ENCODE data around the gene SLC6A3.

Gene SLC6A3

DNA sequence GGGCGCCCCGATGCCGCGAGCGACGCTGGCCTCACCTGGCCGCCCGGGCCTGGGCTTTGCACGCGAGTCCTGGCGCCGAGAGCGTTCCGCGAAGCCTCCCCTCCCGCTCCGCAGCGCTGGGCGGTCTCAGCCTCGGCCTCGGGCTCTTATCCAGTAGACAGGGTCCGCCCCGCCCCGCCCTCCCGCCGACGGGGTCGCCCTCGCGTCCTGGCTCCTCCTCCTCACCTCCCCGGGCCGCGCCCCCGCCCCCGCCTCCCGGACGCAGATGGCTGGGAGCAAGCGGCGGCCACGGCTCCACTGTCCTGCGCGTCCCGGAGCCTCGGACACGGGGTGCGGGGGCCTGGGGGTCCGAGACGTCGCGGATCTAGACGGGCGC, at the start of gene SLC6A3:
Gene SLC6A3 (minus strand): TSS at position 128 of the 376 bp plus-strand sequence. CDS start 2,243 bp downstream, outside the sequence.
- peak in 1 of 2 donors; percentile 6 for DNase-seq (ENCODE audit: low read depth in 2 of 2, low spot score in 1 of 2)

DNA sequence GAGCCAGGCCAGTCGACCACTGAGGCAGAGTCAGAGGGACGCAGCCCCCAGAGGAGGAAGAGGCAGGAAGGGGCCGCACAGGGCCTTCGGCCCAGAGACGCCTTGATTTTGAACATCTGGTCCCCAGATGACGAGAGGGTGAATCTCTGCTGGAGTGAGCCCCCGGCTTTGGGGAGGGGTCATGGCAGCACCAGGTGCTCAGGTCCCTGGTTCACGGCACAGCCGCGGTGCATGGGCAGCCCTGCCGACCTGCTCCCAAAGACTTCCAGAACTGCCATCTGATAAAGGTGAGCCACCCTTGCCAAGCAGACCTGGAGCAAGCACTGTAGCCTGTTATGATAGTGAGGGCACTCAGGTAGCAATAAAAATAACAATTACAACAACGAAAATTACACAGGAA, 48.7 kb upstream of the SLC6A3 start:
- no peak for DNase-seq (ENCODE audit: low read depth in 2 of 2, low spot score in 1 of 2)

DNA sequence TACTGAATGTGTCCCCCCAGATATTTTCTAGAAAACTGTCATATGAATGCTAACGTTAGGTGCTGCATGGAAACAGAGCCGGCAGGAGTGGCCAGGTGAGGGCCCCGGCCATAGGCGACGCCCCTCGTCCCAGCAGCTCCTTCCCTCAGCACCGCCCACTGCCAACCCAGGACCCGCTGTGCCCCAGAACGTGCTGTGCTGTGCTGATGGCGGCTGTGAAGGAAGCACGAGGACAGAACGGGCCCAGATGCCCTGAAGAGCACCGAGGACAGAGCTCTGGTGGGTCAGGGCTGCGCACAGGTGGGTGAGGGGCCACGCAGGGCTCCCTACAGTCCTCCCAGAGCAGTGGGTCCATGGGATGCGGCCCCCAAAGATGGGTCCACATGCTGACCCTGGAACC, 48.2 kb upstream of the SLC6A3 start:
- no peak for DNase-seq (ENCODE audit: low read depth in 2 of 2, low spot score in 1 of 2)

DNA sequence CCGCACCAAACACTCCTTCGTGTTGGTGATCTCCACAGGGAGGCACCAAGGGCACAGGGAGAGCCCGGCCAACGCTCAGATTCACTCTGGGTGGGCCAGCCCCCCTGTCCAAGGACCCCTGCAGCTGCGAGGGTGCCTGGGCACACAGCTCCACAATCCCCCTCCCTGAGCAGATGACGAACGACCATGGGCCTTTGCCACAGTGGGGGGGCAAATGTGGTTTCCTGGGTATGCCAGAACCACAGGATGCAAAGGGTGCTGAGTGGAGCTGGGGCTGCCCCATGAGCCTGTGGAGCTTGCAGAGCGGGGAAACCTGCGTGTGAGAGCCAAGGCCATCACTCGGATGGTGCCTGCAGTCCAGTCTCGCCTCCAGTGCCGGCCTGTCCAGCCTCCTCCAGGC, 47.5 kb upstream of the SLC6A3 start:
- DNase-seq (ENCODE audit: low read depth in 2 of 2, low spot score in 1 of 2) = no peak

DNA sequence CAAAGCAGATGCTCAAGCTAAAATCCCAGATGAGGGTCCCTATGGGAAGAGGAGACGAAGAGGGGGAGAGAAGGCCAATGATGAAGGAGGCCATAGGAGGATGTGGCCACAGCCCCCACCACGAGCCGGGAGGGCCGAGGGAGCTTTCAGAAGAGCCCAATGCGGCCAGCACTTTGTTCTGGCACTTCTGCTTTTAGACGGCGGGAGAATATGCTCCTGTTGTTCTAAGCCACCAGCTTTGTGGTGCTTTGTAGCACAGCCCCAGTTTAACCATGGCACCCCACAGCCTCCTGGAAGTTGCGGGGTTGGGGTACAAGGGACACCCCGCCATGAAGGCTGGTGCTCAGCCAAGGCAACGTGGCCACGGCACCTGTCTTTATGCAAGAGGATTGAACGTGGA, 45.1 kb upstream of the SLC6A3 start:
- DNase-seq (ENCODE audit: low read depth in 2 of 2, low spot score in 1 of 2) = no peak

DNA sequence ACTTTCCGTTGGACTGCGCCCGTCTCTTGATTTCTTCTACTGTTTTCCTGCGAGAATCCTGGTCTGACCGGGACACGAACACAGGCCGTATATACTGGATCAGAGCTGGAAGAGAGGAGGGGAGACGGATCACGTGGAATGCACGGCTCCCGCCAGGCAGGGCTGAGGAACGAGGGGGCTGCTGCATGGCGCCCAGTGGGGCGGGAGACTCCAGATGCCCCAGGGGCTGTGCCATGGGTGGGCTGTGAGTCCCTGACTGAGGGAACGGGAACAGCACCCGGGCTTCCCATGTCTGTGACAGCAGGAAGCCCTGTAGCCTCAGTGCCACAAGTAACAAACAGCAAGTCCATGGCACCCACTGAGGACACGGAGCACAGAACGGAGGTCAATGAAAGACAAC, 44.5 kb upstream of the SLC6A3 start:
- no peak for DNase-seq (ENCODE audit: low read depth in 2 of 2, low spot score in 1 of 2)

DNA sequence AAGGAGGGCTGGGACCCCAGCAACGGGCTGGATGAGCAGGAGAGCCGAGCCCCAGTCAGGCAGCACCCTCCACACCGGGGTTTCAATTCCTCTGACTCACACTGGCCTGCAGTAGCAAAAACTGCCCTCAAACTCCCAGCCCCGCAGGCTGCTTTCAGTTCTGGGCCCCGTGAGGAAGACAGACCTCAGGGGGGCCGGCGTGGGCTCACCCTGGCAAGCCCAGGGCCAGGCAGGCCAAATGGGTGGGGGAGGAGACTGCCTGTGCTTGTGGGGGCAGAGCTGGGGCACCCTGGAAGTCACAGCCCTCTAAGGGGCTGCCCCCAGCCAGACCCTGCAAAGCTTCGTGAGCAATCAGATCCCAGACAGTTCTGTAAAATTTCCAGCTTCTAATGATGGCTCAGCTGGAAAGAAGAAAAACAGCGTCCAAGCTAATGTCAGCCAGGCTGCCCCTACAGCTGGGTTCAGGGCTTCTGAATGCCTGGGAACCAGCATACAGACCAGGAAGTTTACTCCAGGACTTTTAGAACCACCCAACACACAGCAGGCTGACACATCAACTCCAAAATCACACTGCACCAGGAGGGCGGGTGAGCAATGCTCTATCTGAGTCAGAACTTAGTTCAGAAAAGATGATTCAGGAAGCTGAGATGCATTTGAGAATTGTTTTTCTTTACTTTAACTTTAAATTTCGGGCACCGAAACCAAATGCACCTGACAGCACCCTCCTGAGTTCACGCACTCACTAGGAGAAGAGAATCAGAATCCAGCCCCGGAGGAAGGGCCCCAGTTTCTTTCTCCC, 43.8 kb upstream of the SLC6A3 start:
- DNase-seq (ENCODE audit: low read depth in 2 of 2, low spot score in 1 of 2) = no peak

DNA sequence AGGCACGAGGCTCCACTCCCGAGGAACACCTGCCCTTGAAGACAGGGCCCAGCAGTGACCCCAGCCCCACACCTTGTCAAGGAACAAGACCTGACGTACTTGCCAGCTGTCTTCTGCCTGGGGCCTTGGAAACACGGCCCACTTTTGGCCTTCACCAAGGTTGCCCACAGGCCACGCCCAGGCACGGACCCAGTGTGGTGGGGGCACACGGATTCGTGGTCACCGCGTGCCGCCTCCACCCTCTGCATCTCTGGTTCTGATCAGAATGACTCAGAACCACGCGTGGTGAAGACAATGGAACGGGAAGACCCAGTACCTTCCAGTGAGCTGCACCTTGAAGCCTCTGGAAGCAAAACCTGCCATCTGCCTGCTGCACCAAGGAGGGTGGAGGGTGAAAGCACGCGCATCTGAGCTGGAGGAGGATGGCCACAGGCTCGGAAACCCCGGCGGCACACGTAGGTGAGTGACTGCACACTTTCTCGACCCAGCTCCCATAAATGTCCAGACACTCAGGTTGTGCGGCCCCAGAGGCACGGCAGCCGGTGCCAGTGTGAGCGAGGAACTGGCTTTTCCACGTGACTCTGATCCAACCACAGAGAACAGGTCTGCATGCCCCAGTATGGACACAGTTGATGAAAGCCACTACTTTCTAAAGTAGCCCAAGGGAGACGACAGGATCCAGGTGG, 42.0 kb upstream of the SLC6A3 start:
- DNase-seq (ENCODE audit: low read depth in 2 of 2, low spot score in 1 of 2) = no peak

DNA sequence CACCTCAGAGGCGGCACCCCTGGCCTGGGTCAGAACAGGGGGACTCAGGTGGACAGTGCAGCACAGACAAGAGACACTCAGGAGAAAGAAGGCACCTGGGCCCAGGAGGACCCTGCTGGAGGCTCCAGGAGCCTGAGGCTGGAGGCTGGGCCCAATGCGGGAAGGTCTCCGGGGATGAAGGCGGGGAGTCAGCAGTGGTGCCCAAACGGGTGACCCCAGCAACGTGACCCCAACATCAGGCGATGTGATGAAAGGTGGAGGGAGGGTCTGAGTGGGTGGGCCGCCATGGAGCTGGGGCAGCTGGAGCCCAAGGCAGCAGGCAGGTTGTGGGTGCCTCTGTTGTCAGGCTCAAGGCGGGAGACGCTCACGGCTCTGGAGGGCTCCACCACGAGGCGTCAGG, 41.0 kb upstream of the SLC6A3 start:
- no peak for DNase-seq (ENCODE audit: low read depth in 2 of 2, low spot score in 1 of 2)

DNA sequence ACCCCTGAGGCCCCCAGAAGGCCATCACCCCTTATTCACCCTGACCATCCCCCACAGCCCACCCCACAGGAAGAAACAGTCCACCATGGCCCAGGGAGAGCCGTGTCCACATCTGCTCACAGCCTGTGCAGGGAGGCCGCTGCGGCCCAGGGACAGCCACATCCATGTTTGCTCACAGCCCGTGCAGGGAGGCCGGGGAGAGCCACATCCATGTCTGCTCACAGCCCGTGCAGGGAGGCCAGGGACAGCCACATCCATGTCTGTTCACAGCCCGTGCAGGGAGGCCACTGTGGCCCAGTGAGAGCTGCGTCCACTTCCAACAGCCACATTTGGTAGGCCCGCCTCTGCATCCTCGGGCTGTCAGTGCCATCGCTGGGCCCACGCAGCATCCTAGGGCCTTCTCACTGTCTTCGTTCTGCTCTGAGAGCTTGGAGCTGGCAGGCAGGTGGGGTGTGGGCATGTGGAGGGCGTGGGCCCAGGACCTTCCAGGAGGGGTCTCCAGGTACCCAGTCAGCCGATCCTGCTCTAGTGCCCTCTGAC, 40.4 kb upstream of the SLC6A3 start:
- DNase-seq (ENCODE audit: low read depth in 2 of 2, low spot score in 1 of 2) = no peak

DNA sequence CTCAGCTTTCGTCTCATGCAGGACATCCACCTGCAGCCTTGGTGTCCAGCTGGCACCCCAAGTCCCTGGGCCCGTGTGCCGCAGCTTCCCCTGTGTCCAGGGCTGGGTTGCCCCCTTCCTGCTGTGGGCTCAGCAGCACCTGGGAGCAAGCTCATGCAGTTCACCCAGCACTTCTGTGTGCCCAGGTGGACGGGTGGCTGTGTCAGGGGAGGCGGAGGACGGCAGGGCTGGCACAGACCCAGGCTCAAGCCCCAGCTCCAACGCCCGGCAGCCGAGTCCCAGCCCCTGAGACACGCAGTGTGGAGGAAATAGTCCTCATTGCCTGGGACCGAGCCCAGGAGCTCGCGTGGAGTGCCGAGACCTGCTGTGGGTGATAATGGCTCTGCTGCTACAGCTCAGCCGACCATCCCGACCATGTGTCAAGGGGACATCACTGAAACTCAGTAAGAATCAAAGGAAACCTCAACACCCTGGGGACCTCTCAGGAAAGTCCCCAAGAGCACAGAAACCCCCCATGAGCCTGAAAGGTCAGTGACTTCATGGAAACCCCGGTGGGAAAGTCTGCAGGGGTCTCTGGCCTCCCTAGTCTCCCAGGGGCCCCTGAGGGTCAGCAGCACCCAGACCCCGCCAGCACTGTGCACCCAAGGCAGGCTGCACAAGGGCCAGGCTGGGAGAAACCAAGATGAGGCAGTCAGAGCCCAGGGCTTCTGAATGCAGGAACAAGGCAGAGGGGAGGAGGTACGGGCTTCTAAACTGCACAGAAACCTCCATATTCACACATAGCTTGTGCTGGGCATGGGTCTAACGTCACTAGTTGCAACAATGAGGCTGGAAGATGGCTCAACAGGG, 39.7 kb upstream of the SLC6A3 start:
- DNase-seq (ENCODE audit: low read depth in 2 of 2, low spot score in 1 of 2) = no peak

DNA sequence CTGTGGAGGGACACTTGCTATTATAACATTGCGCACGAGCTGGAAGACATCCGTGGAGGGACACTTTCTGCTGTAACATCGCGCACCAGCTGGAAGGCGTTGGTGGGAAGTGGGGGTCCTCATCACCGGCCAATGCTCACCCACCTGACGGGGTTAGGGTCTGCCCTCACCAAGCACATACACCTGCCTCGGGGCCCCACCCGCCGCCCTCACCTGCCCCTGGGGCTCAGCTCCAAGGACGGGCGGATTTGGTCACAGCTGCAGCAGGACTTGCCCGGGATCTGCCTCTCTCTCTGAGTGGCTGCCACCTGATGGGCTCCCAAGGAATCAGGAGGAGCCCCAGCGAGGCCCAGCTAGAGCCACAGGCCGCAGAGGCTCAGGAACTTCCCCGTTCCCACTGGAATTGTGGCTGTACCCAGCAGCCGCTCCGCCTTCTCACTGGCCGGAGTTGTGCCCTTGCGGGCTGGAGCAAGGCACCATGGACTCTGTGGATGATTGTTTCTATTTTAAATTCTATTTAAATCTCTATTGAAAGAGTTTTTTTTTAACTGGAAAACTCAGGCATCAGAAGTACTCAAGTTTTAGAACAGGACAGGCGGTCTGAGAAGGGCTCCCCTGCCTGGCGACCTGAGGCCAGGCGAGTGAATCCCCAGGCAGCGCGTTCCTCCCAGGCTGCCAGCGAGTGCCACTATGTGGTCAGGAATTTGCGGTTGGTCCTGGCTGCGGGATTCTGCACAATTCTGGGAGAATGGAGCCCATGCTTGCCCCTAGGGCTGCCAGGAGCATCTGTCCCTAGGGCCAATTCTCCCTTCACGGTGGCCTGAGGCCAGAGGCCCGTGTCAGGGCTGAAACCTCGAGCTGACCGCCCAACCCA, 38.9 kb upstream of the SLC6A3 start:
- no peak for DNase-seq (ENCODE audit: low read depth in 2 of 2, low spot score in 1 of 2)

DNA sequence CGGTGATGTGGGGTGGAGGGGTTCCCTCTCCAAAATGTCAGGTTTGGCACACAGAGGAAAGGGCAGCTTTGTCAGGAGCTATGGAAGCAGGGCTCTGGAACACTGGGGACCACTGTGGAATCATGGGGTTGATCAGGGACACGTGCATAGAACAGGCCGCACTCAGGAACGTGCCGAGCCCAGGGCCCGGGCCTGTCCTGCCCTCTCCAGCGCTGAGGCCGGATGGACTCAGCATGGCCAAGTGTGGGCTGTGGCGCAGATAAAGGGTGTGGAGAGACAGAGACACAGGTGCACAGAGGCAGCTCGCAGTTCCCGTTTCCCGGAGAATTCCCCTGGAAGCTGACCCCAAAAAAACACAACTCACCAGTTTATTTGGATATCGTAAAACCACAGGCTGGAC, 37.8 kb upstream of the SLC6A3 start:
- DNase-seq (ENCODE audit: low read depth in 2 of 2, low spot score in 1 of 2) = no peak

DNA sequence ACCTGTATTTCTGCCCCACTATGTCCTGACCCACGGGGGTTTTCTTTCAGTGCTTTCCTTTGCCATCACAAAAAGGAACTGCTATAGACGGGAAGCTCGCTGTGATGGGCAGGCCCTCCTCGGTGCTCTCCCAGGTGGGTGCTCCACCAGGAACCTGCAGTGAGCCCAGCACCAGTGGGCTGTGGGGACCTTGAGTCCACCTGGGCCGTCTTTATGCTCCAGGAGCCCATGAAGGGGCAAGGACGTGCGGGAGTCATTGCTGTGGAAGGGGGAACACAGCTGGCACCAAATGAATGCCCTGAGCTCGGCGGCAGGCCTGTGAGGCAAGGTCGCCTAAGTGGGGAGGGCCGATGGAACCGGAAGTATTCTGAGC, 36.7 kb upstream of the SLC6A3 start:
- no peak for DNase-seq (ENCODE audit: low read depth in 2 of 2, low spot score in 1 of 2)

DNA sequence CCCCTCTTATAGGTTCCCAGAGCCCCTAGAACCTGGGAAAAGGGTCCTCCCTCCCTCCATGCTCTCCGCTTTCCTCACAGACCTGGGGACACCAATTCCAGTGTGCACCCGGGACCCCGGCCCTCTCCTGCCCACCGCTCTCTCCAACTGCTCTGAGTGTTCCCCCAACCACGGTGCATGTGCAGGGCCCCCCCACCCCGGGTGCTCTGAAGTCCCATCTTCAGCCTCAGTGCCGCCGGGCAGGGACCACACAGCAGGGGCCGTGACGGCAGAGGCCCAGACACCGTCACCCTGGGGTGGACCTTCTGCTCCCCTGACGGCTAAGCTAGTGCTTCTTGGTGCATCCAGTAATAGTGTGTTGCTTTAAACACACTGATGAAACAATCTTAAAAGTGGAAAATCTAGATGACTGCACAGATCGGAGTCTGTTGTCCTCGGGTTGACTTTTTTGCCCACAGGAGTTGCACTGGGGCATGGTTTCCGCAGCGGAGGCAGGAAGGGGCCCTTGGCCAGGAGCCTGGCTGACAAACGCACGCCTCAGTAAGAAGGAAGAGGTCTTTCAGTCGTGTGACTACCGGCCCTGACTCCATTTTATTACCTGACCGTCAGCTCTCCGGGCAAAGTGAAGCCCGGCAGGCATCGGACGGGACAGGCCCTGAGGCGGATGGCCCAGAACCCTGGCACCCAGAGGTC, 36.2 kb upstream of the SLC6A3 start:
- no peak for DNase-seq (ENCODE audit: low read depth in 2 of 2, low spot score in 1 of 2)

DNA sequence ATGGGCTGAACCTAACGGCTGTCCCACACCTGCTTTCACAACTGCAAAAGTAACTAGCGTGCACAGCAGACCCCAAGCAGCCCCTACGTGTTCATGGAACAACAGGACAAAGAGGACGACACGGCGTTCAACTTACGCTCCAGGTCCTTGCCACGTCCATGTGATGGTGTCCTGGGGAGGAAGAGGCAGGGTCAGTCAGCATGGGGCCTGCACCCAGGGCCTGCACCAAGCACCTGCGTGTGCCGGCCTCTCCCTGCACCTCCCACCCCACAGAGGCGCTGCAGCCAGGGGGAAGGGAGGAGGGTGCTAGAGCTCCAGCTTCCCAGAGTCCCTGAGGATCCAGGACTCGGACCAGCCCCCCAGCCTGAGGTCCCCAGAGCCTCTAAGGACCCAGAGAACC, 35.6 kb upstream of the SLC6A3 start:
- DNase-seq (ENCODE audit: low read depth in 2 of 2, low spot score in 1 of 2) = no peak

DNA sequence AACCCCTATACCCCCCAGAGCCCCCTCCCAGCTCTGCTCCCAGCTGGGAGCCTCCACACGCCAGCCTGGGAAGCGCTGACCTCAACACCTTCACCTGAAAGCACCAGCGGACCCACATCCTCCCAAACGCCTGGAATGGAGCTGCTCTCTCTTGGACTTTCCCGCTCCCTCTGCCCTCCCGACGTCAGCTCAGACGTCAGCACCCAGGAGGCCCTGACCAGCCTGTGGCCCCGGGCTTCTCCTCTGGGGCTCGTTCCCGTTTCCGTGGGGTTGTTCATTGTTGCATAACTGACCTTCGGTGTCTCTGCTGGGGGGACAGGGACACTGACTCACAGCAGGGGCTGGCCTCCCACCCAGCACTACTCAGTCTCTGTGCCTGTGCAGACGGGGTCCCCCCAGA, 35.0 kb upstream of the SLC6A3 start:
- no peak for DNase-seq (ENCODE audit: low read depth in 2 of 2, low spot score in 1 of 2)

DNA sequence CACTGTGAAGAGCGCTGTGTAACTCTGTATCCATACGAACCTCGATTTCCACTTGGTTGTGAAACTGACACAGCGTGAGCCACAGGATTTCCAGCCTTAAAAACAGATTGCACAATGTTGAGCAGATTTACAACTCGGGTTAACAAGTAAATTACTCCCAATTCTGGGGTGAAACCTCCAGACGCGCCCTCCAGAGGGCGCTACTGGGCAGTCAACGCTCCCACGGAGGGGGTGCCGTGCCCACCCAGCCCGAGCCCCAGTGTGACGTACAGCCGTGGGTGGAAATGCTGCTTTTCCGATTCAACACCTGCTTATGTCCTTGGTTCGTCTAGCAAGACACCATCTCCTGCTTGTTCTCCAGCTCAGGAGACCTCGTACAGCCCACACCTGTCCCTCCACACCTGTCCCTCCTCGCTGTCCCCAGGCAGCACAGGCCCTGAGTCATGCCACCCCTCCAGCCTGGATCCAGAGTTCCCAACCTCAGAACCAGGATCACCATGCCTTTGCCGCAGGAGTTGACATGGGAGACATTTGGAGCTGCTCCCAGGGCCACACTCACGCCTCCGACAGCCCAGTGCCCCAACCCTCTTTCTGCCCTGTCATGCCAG, 34.4 kb upstream of the SLC6A3 start:
- DNase-seq (ENCODE audit: low read depth in 2 of 2, low spot score in 1 of 2) = no peak

DNA sequence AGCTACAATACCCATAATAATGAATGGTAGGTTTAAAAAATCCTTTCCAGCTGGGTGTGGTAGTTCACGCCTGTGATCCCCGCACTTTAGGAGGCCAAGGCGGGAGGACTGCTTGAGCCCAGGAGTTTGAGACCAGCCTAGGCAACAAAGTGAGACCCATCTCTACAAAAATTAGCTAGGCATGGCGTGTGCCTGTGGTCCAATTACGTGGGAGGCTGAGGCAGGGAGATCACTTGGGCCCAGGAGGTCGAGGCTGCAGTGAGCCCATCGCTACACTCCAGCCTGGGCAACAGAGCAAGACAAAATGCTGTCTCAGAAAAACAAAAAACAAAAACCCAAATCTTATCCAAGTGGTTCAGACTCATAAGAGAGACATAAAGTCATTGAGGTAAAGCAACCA, 33.8 kb upstream of the SLC6A3 start:
- DNase-seq (ENCODE audit: low read depth in 2 of 2, low spot score in 1 of 2) = no peak
